ENCODE data around the gene PRDM7.
"Not testable (repeated sequence)": the region's sequence is repeated elsewhere in the genome, so short reads cannot be mapped to it uniquely, and the experiment has no call there.

Gene PRDM7

DNA sequence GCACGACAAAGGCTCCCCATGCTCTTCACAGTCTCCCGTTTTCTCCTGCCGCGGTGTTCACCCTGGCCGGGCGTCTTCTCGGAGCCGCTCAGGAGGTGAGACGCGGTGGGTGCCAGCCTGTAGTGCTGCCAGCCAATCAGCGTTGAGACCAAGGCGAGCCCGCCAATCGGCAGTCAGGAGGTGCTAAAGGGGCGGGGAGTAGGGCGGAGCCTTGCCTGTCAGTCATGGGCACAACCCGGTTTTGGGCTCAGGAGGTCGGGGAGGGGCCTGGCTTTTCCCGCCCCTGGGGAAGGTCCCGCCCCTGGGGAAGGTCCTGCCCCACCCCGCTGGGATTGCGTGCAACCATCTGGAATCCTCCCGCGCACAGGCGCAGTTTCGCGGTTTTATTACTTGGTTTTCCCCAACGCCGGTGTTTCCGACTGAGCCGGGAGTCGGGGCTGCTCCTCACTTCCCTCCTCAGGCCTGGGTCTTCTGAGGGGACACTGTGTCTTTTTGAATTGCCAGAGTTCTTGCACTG lies at the start of gene PRDM7:
Gene PRDM7, minus strand, starts transcription at position 92 of the 517 bp plus-strand sequence. CDS start 1,421 bp downstream, outside the sequence.
- Mint-ChIP-seq H3K9me3 (peaks cover 21% of the 10 kb centered on the region), H3K27me3 (ENCODE audit: low read depth, poor library complexity) (peaks cover 83% of the 10 kb centered on the region), H3K4me3 (peak within 1 kb of the TSS; percentile 84), H3K36me3 (ENCODE audit: low read depth) (no peaks in the 10 kb centered on the region), H3K4me1 (peaks cover 21% of the 10 kb centered on the region), H3K27ac (no peak within 1 kb of the TSS)
- peak; percentile 96 for DNase-seq
- TF ChIP-seq, protein P1, sequence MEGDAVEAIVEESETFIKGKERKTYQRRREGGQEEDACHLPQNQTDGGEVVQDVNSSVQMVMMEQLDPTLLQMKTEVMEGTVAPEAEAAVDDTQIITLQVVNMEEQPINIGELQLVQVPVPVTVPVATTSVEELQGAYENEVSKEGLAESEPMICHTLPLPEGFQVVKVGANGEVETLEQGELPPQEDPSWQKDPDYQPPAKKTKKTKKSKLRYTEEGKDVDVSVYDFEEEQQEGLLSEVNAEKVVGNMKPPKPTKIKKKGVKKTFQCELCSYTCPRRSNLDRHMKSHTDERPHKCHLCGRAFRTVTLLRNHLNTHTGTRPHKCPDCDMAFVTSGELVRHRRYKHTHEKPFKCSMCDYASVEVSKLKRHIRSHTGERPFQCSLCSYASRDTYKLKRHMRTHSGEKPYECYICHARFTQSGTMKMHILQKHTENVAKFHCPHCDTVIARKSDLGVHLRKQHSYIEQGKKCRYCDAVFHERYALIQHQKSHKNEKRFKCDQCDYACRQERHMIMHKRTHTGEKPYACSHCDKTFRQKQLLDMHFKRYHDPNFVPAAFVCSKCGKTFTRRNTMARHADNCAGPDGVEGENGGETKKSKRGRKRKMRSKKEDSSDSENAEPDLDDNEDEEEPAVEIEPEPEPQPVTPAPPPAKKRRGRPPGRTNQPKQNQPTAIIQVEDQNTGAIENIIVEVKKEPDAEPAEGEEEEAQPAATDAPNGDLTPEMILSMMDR (IDR thresholded peaks at IDR 0.05): no peak

DNA sequence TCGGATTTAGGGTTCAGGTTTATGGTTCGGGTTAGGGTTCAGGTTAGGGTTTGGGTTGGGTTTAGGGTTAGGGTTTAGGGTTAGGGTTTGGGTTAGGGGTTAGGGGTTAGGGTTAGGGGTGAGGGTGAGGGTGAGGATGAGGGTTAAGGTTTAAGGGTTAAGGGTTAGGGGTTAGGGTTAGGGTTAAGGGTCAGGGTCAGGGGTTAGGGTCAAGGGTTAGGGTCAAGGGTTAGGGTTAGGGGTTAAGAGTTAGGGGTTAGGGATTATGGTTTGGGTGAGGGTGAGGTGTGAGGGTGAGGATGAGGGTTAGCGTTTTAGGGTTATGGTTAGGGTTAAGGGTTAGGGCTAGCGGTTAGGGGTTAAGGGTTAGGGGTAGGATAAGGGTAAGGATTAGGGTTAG lies 44.7 kb upstream of the PRDM7 start:
- H3K27me3 Mint-ChIP-seq (ENCODE audit: low read depth, poor library complexity); H3K4me1 Mint-ChIP-seq; H3K4me3 Mint-ChIP-seq; H3K36me3 Mint-ChIP-seq (ENCODE audit: low read depth); H3K27ac Mint-ChIP-seq; DNase-seq; H3K9me3 Mint-ChIP-seq: not testable (repeated sequence)

DNA sequence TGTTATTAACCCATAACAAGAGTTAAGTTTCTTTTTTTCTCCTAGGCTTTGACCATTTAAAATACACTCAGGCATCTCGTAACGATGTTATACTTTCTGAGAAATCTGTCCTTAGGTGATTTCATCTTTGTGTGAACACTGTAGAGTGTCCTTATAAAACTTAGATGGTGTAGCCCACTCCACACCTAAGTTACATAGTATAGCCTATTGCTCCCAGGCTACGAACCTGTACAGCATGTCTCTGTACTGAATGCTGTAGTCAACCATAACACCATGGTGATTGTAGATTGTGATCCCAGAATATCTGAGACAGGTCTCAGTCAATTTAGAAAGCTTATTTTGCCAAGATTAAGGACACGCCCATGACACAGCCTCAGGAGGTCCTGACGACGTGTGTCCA lies 30.5 kb upstream of the PRDM7 start:
- H3K4me3 Mint-ChIP-seq; H3K36me3 Mint-ChIP-seq (ENCODE audit: low read depth); H3K4me1 Mint-ChIP-seq; H3K27me3 Mint-ChIP-seq (ENCODE audit: low read depth, poor library complexity); H3K27ac Mint-ChIP-seq; H3K9me3 Mint-ChIP-seq; DNase-seq: not testable (repeated sequence)

DNA sequence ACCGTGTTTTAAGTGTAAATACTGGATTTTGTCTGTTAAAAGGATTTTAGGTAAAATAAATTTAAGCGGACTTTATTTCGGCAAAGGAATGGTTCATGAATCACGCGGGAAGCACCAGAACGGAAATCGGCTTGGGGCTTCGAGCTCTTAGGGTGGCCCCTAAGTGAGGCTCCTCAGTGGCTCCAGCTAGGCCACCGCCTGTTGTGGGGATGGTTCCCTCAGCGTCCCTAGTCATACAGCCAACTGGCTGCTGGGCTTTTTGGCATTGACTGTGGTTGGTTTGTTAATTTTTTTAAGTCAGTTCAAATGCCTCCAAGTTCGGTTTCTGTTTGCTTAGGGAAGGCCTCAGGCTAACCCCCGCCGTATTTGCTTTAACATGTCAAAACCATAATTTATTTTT lies 29.9 kb upstream of the PRDM7 start:
- H3K36me3 Mint-ChIP-seq (ENCODE audit: low read depth); H3K4me1 Mint-ChIP-seq; H3K27ac Mint-ChIP-seq; DNase-seq; H3K4me3 Mint-ChIP-seq; H3K9me3 Mint-ChIP-seq; H3K27me3 Mint-ChIP-seq (ENCODE audit: low read depth, poor library complexity): not testable (repeated sequence)

DNA sequence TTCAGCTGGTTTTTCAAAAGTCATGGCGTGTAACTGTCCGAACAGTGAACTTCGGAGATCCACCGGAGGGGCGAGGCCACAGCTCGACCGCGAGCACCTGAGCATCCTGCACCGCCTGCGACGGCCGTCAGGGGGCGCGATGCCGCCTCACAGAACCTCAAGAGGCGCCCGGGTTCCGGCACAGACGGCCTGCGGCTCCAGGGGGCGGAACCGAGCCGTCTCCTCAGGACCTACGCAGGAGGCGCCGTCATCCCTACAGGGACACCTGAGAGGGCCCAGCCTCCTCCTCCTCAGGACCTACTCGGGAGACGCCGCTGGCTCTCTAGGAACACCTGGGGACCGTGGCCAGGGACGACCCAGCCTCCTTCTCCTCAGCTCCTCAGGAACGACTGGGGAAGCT lies 29.1 kb upstream of the PRDM7 start:
- DNase-seq: peak; percentile 28
- not testable (repeated sequence) for H3K27ac Mint-ChIP-seq

DNA sequence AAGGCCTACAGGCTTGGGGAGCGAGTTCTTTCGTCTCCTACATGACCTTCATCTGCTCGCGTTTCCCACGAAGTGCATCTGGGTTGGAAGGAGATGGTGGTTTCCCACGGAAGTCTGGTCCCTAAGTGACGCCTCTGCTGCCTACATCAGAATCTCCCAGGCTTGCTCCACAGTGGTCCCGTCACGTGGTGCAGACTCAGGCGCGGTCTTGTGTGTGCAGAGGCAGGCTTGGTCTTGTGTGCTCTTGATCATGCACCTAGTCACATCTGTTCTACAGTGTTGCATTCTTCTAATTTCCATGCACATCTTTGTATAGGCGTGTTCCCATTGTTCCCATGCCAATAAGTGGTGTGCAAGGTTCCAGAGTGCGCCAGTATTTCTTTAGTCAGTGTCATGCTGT lies 27.6 kb upstream of the PRDM7 start:
- peaks cover 11% of the 10 kb centered on the region for H3K27me3 Mint-ChIP-seq (ENCODE audit: low read depth, poor library complexity)
- H3K36me3 Mint-ChIP-seq (ENCODE audit: low read depth); H3K4me3 Mint-ChIP-seq; H3K9me3 Mint-ChIP-seq; DNase-seq; H3K27ac Mint-ChIP-seq; H3K4me1 Mint-ChIP-seq: not testable (repeated sequence)

More for the DNA sequence above, 29.1 kb upstream of the PRDM7 start:
- not testable (repeated sequence) for H3K9me3 Mint-ChIP-seq; H3K36me3 Mint-ChIP-seq (ENCODE audit: low read depth); H3K4me3 Mint-ChIP-seq; H3K4me1 Mint-ChIP-seq
- H3K27me3 Mint-ChIP-seq (ENCODE audit: low read depth, poor library complexity): peaks cover 11% of the 10 kb centered on the region

DNA sequence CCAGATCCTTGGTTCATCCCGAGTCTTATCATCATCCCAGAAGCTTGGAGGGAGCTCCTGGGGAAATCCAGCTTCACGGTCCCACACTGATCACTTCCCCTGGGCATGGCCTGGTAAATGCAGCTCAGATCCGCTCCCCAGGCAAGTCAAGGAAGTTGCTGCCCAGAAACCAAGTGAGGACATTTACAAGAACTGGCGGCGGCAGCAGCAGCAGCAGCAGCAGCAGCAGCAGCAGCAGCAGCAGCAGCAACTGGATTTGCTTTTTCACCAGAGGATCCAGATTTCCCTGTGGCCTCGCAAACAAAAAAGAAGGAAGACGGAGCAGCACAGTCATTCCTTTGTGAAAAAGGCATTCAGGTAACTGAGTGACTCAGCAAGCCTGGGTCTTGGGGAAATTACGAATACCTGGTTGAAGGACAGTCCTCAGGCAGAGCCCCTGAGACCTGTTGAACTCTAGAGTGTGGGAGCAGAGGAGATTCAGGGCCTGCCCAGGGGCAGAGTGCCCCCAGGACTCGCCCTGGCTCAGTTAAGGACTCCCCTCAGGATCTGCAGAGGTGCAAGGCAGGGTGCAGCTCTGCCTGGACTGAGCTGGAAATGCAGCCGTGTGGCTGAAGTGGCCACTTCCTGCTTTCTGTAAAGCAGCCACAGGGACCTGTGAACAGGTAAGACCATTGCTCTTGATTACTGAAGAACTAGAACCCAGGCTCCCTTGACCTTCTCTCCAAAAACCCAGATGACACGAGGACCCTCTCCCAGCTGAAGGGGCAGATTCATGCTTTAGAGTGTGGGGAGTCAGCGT lies 25.2 kb upstream of the PRDM7 start:
- not testable (repeated sequence) for H3K4me1 Mint-ChIP-seq; H3K36me3 Mint-ChIP-seq (ENCODE audit: low read depth); H3K27ac Mint-ChIP-seq; H3K4me3 Mint-ChIP-seq; DNase-seq; H3K9me3 Mint-ChIP-seq
- peaks cover 11% of the 10 kb centered on the region for H3K27me3 Mint-ChIP-seq (ENCODE audit: low read depth, poor library complexity)

DNA sequence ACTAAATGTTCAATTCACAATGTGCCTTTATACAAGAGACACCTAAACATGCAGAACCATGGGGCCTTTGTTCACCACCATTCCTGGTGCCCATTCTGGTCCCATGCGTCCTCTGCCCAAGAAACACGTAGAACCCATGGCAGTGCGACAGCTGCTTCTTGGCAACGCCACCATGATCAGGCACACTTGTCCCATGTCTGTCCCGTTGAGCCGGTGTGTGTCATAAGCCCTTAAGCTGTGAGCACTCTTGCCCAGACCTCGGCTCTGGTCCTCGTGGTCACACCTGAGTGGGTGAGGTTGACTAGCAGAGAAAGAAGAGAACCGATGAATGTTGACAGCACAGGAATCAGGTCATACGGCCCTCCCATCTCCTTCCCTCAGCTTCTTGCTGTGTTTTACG lies 24.2 kb upstream of the PRDM7 start:
- H3K27me3 Mint-ChIP-seq (ENCODE audit: low read depth, poor library complexity): peaks cover 11% of the 10 kb centered on the region
- H3K4me1 Mint-ChIP-seq; H3K4me3 Mint-ChIP-seq; H3K36me3 Mint-ChIP-seq (ENCODE audit: low read depth); H3K27ac Mint-ChIP-seq; DNase-seq; H3K9me3 Mint-ChIP-seq: not testable (repeated sequence)

DNA sequence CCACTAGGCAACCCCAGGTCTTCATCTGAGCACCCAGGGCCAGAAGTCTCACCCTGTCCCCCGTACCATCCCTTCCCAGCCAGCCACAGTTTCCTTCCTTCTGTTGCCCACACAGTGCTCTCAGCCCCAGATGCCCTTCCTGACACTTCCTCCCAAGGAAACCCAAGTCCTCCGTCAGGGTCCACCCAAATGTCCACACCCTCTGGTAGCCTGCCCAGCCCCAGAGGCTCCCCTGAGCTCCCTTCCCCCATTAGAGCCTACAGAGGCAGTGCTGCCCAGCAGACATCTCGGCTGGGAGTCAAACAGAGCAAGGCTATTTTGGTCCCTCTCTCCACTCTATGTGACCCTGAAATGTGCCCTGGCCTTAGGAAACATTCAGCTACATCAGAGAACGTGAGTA lies 23.7 kb upstream of the PRDM7 start:
- not testable (repeated sequence) for H3K4me1 Mint-ChIP-seq, H3K4me3 Mint-ChIP-seq, H3K27ac Mint-ChIP-seq

DNA sequence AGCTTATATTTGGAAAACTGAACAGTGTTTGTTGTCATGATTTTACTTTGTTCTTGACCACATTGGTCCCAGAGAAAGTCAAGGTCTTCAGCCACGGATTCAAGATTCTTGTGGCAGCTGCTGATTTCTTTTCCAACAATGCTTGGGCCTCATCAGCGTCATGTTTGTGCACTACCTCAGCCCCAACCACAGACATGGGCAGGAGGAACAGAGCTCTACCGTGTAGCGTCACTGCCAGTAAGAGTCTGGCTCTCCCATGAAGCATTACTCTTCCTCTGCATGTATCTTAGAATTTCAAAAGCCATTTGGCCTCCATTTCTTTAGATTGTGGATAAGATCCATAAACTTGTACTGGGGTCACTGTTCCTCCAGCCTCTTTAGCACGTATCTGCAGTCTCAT lies 23.1 kb upstream of the PRDM7 start:
- not testable (repeated sequence) for H3K4me3 Mint-ChIP-seq; H3K9me3 Mint-ChIP-seq; H3K27ac Mint-ChIP-seq; DNase-seq; H3K36me3 Mint-ChIP-seq (ENCODE audit: low read depth); H3K4me1 Mint-ChIP-seq; H3K27me3 Mint-ChIP-seq (ENCODE audit: low read depth, poor library complexity)

More for the DNA sequence above, 23.7 kb upstream of the PRDM7 start:
- H3K9me3 Mint-ChIP-seq; H3K36me3 Mint-ChIP-seq (ENCODE audit: low read depth); DNase-seq: not testable (repeated sequence)
- H3K27me3 Mint-ChIP-seq (ENCODE audit: low read depth, poor library complexity): peaks cover 11% of the 10 kb centered on the region

DNA sequence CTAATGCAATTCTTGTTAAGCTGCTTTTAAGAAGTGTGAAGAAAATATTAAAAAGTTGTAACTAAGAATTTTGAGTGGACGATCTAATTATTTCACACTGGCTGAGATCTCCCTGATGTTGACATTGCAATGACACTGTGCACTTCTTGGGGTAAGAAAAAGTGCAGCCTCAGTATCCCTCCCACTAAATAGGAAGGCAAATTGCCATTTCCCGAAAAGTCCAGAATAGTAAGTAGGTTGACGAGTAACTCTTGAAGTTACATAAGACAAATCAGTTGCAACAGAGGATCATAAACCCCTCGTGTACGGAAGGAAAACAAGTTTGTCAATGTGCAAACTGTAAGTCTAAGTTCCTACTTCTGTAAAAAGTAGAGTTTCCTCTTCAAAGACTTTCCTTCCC lies 21.8 kb upstream of the PRDM7 start:
- not testable (repeated sequence) for DNase-seq; H3K27ac Mint-ChIP-seq; H3K9me3 Mint-ChIP-seq; H3K4me1 Mint-ChIP-seq; H3K4me3 Mint-ChIP-seq; H3K36me3 Mint-ChIP-seq (ENCODE audit: low read depth); H3K27me3 Mint-ChIP-seq (ENCODE audit: low read depth, poor library complexity)

DNA sequence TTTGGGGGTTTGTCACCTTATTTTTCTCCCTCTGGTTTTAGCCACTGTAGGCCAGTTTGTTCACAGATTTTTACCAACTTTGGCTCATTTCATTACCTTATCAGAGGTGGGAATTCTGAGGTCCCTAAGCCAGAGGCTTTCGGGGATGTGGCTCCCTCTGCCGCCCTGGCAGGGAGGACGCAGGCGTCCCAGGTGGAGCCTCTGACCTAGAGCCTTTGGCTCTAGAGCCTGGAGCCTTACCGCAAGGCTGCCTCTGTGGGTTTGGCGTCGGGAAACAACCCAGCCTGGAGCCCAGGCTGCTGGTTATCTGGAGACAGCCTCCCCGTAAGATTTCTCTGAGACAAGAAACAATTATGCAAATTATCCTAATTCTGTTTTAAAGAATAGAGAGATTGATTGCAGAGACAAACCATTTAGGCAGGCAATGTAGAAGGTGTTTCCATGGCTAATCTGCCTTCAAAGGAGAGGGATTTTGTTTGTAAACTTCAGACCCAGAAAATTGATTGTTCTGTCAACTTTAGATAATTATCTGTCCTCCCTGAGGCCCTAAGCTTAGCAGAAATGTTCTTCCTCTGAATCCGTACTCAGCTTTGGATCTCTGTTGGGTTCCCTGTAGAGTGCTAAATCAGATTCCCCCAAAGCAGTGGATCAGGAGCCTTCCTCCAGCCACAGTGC lies 20.0 kb upstream of the PRDM7 start:
- not testable (repeated sequence) for H3K27me3 Mint-ChIP-seq (ENCODE audit: low read depth, poor library complexity); H3K4me3 Mint-ChIP-seq; DNase-seq; H3K4me1 Mint-ChIP-seq; H3K36me3 Mint-ChIP-seq (ENCODE audit: low read depth); H3K27ac Mint-ChIP-seq; H3K9me3 Mint-ChIP-seq

DNA sequence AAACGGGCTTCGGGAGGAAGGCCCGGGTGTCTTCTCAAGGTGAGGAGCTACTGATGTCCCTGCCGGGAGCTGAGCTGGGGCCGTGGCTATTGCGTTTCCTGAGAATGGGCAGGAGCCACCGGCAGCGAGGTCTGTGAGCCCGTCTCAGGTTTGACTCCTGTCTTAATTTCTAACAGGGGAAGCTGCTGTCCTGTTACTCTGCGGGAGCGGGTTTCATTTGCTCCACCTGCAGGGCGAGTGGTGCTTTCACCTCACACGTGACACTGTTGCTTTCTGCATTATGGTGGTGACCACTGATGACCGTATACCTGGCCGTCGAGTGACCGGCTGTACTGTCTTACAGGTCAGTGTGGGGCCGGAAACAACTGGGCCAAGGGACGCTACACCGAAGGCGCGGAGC lies 17.7 kb upstream of the PRDM7 start:
- DNase-seq; H3K36me3 Mint-ChIP-seq (ENCODE audit: low read depth); H3K9me3 Mint-ChIP-seq; H3K27ac Mint-ChIP-seq; H3K4me3 Mint-ChIP-seq; H3K4me1 Mint-ChIP-seq: not testable (repeated sequence)
- H3K27me3 Mint-ChIP-seq (ENCODE audit: low read depth, poor library complexity): peaks cover 12% of the 10 kb centered on the region

DNA sequence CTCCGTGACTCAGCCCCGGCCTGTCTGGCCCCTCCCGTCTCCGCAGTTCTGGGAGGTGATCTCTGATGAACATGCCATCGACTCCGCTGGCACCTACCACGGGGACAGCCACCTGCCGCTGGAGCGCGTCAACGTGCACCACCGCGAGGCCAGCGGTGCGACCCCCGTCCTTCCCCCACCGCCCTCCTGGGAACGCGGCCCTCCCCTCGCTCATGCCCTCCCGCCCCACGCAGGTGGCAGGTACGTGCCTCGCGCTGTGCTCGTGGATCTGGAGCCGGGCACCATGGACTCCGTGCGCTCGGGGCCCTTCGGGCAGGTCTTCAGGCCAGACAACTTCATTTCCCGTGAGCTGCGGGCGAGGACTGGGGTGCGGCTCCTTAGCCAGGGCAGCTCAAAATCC lies 17.2 kb upstream of the PRDM7 start:
- not testable (repeated sequence) for H3K4me1 Mint-ChIP-seq; H3K36me3 Mint-ChIP-seq (ENCODE audit: low read depth); H3K27ac Mint-ChIP-seq; H3K4me3 Mint-ChIP-seq; H3K9me3 Mint-ChIP-seq; DNase-seq
- H3K27me3 Mint-ChIP-seq (ENCODE audit: low read depth, poor library complexity): peaks cover 12% of the 10 kb centered on the region
